Inflammatory macrophage treated with lipopolysaccharide for 1 hour (primary cell): ENCODE results near the gene SUZ12.
"Not testable (repeated sequence)": the region's sequence is repeated elsewhere in the genome, so short reads cannot be mapped to it uniquely, and the experiment has no call there.

Experiments
- DNase-seq, 2 donors: peaks; one replicate each; pipeline ENCODE4 v3.0.0-alpha.2; 2020 to 2022

SUZ12 gene

GRCh38 chr17:31936615-31937609 is at the start of gene SUZ12:
Gene SUZ12 (plus strand): TSS chr17:31937007. CDS start chr17:31937247, 240 bp downstream.
- peak; percentile 64 to 80 for DNase-seq

DNA sequence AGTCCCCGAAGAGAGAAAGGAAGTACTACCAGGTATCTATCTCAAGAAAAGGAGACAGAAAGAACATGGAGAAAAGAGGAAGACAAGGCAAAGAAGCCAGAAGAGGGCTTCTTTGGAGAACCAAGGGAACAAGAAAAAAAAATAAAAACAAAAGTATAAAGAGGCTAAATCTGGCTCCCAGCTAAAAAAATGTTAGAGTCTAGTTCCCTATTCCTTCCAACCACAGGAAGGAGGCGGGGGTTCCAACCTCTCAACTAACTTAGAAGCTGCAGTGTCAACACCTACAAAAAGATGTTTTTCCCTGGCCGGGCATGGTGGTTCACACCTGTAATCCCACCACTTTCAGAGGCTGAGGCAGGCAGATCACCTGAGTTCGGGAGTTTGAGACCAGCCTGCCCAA is 48.7 kb upstream of the SUZ12 start:
- DNase-seq, result peak; percentile 51 to 57

DNA sequence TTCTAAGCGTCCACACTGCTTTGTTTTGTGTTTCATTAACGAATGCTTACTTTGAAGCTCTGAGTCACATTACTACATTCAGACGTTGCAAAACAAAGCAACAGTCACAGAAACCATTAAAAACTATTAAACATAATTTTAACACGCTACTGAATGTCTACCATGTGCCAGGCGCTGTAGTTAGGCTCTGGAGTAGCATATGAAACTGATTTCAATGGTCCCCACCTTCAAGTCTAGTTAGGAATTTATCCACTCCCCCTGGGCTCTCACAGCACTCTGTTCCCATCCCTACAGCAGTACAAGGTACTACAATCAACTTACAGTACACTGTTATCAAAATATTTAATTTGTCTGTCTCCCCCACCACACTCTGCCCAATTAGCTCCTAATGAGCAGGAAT is 35.9 kb upstream of the SUZ12 start:
- peak in 1 of 2 donors; percentile 22 for DNase-seq

DNA sequence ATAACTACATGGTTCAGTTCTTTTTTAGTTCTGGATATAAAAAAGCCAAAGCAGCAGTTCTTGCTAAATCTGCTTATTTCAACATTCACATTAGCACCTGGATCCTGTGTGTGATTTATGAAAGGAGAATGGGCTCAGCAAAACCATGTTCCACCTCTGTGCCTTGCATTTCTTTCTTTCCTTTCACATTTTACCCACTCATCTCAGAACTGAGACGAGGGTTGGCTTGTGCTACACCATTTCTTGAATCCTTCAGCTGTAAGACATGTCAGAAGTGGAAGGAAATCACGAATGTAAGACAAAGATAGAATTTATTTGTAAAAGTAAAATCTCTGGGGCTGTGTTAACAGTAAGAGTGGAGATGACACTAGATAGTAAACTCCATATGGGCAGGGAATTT is 34.1 kb upstream of the SUZ12 start:
- no peak for DNase-seq

- no peak for DNase-seq
Measured at GRCh38 chr17:31903401-31903800, 33.4 kb upstream of the SUZ12 start.

DNA sequence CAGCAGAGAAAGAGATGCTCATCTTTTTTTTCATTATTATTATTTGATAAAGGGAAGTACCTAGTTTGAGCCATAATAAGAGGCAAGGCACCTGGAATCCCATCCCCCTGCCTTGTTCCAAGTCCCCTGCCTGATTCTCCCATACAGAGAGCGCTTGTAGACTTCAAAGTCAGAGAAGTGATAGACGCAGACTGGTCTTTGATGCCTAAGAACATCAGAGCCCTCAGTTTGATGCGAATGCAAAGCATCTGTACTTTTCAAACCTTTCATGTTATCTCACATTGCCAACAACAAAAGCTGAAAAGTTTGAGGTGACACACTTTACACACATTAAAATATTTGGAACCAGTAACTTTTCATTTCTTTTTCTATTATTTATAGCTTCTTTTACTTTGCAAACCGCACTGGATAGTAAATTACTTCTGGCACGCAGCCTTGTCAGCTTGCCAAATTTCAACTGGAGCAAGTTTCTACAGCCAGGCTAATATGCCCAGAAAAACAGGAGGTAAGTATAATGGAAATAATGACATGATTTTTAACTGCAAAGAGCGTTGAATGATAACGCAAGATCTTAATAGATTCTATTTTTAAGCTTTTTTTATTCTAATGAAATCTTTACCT is 29.4 kb upstream of the SUZ12 start:
- DNase-seq, result no peak

DNA sequence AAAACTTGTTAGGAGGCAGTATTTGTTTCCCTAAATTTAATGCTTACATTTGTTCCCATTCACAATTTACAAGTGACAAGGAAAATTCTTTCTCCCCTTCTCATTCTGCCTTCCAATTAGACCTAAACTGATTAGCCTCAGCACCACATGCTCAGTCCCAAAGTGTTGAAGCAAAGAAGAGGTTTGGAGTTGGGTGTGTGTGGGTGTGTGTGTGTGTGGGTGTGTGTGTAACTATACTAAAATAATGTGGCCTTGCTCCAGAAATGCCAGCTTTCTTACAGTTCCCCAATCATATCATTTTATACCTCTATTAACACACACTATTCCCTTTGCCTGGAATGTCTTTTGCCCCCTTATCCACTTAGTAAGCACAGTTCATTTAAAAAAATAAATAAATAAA is 28.4 kb upstream of the SUZ12 start:
- DNase-seq, result no peak

GRCh38 chr17:31912705-31913104 is 24.1 kb upstream of the SUZ12 start:
- peak in 1 of 2 donors; percentile 15 for DNase-seq

DNA sequence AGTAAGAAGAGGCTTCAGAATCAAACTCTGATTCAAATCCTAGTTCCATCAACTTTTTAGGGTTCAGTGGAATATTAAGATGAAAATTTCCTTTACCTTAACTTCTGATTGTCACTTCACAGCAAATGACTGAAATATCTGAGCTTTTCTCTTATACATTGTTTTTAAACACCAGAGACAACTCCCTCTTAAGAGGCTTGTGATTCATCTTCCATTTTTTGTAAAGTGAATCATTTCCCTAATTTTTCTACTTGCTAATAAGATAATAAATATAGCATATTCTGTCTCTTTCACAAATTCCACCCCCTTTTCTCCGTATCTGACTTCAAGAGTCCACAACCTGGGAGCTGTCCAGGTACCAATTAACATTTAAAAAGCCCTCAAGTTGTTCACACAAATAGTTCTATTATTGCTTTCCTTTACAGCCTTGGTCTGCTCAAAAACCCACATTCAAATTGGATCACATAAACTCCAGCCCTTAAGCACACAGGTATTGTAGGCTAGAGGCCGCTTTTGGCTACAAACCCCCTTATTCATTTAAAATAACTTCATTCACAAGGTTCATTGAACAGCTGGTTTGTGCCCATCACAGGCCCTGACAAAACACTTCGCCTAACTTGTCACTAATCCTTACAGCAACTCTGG is 21.2 kb upstream of the SUZ12 start:
- no peak for DNase-seq

DNA sequence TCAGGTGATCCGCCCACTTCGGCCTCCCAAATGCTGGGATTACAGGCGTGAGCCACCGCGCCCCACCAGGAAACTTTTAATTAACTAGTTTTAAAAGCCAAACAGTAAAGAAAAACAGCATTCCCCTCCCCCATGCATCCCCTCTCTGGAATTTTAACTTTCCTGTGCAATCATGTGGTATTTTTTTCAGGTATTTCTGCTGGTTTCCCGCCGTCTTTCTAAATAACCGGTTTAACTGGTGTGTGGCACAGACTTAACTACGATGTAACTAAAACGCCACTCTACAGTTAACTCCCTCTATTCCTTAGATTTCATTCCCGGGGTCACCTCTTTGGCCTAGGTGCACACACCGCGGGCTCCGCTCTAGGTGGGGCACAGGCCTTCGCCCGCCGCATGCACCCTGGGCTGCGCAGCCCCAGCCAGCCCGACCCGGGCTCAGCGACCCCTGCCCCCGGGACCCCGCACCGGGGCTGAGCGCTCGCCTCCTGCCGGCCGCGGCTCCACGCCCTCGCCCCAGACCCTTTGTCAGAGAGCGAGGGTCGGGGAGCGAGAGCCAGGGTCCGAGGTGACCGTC is 20.2 kb upstream of the SUZ12 start:
- no peak for DNase-seq

GRCh38 chr17:31917065-31917529 is 19.7 kb upstream of the SUZ12 start:
- DNase-seq, result no peak

- not testable (repeated sequence) for DNase-seq
Measured at GRCh38 chr17:31917721-31918120, 19.1 kb upstream of the SUZ12 start.

- no peak for DNase-seq
Measured at GRCh38 chr17:31918701-31919128, 18.1 kb upstream of the SUZ12 start.

DNA sequence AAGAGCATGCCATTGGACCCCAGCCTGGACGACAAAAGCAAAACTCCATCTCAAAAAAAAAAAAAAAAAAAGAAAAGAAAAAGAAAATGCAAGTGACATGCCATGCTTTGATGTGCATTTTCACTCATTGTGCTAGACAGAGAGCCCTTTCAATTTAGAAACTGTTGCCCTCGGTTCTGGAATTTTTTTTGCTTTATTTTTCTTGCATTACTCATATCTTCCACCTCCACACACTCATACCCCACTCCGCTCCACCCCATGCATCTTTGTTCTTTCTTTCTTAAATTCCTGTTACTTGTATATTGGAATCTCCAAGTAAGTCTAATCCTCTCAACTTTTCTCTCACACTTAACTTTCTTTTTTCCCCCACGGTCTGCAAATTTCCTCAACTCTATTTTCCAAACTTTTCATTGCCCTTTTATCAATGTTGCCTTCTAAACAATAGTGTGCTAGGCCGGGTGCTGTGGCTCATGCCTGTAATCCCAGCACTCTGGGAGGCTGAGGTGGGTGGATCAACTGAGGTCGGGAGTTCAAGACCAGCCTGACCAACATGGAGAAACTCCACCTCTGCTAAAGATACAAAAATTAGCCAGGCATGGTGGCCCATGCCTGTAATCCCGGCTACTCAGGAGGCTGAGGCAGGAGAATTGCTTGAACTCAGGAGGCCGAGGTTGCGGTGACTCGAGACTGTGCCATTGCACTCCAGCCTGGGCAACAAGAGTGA is 16.8 kb upstream of the SUZ12 start:
- no peak for DNase-seq

- DNase-seq, result no peak
Measured at GRCh38 chr17:31926100-31926729, 10.6 kb upstream of the SUZ12 start.

DNA sequence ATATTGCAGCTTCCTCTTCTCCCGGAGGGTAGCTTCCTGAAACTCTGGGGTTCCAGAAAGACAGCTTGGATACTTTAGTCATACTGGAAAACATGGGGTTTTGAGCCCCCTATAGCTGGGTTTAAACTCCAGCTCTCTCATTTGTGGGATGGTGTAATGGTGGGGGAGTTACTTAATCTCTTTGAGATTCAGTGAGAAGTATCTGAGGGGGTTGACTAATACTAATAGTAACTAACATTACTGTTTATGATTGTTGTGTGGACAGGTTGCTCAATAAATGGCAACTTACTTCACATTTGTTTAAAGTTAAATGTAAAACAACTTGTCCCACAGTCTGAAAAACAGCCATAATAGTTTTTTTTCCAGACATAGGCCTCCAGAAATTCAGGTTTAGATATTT is 5.1 kb upstream of the SUZ12 start:
- peak; percentile 46 to 53 for DNase-seq

DNA sequence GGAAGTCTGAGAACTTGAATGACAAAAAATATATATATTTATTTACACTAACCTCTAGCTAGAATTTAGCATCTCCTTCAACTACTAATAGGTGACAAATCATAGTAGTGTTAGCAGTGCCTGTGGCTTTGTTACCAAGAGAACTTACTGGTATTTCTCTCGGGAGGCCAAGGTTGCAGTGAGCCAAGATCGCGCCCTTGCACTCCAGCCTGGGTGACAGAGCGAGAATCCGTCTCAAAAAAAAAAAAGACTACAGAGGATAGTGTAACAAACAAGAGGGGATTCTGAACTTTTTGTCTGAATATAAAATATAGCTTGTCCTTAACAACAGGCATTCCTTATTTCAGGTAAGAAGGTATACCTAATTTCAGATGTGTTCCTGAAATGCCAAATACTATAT is 1.3 kb upstream of the SUZ12 start:
- no peak for DNase-seq

DNA sequence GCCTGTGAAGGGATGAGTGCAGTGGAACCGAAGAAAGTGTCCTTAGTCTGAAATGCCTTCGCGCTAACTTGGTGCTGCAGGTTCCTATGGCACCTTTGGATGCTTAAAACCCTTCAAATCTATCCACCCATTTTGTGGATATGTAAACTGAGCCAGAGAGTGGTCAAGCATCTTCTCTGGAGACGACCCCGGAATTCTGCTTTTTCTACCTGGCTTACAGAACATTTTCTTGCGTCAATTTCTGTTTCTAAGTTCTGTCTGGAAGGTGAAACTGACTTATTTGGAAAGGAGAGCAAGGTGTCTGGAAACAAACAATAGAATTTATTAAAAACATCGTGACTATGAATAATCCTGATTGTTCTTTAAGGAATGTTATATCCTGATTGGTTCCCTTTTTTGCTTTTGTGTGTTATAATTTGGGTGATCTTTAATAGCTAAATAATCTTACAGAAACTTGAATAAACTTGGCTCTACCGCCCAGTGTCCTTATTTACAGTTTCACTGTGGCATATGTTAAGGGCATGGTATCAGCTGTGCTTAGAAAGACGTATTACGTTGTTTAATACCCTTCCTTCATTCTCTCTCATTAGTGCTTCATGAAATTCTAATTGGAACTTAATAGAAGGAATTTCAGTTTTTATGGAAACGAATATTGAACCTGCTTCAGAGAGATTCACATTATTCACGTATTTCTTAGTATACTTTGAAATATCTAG is 1.3 kb downstream of the SUZ12 start:
- DNase-seq, result not testable (repeated sequence)

DNA sequence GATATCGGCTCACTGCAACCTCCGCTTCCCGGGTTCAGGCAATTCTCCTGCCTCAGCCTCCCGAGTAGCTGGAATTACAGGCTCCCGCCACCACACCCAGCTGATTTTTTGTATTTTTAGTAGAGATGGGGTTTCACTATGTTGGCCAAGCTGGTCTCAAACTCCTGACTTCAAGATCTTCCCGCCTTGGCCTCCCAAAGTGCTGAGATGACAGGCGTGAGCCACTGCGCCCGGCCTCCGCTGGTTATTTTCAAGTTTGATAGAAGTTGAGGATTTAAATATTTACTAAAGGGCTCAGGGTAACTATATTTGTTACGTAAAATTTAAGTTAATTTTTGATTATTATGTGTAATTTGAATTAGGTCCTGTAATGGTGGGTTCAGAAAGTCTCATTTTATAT is 5.1 kb downstream of the SUZ12 start:
- DNase-seq, result not testable (repeated sequence)

GRCh38 chr17:31942396-31942795 is 5.6 kb downstream of the SUZ12 start:
- not testable (repeated sequence) for DNase-seq

DNA sequence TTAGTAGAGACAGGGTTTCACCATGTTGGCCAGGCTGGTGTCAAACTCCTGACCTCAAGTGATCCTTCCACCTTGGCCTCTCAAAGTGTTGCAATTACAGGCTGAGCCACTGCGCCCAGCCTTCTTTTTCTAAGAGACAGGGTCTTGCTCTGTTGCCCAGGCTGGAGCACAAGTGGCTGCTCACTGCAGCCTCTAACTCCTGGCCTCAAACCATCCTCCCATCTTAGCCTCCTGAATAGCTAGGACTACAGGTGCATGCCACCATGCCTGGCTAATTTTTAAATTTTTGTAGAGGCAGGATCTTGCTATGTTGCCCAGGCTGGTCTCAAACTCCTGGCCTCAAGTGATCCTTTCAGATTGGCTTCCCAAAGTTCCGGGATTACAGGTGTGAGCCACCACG is 15.1 kb downstream of the SUZ12 start:
- DNase-seq, result not testable (repeated sequence)
